NCI-H524 treated with DMSO at 0.1 percent for 48 hours (cell line): Measurements from ENCODE around the gene PGS1.

Experiments used
- DNase-seq: peaks from one replicate; lab custom pipeline; 2025; lab: John Stamatoyannopoulos, UW

Gene PGS1

DNA sequence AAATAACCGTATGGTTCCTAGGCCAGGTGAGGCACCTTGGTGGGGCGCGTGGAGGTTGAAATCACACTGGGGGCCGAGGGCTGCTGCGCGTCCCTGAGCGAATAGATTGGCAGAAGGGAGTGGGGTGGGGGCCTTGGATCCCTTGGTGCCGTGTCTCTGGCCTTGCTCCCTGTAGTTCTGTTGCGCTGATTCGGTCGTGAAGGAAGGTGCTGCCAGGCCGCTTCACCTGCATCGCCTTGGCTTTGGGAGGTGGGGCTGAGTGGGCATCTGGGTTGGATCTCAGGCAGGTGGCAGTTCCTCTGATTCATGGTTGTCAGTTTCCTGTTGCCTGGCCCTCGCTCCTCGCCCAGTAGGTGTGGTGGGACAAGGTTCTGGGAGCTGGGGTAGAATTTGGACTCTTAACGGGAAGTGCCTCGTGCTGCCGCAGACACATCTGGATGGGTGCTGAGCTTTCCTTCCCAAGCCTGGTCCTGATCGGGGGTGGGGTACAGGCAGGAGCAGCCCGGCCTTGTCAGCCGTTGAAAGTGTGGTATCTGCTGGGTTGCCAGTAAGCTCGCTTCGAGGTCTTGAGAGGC, 30.1 kb downstream of the PGS1 start:
- DNase-seq = no peak

DNA sequence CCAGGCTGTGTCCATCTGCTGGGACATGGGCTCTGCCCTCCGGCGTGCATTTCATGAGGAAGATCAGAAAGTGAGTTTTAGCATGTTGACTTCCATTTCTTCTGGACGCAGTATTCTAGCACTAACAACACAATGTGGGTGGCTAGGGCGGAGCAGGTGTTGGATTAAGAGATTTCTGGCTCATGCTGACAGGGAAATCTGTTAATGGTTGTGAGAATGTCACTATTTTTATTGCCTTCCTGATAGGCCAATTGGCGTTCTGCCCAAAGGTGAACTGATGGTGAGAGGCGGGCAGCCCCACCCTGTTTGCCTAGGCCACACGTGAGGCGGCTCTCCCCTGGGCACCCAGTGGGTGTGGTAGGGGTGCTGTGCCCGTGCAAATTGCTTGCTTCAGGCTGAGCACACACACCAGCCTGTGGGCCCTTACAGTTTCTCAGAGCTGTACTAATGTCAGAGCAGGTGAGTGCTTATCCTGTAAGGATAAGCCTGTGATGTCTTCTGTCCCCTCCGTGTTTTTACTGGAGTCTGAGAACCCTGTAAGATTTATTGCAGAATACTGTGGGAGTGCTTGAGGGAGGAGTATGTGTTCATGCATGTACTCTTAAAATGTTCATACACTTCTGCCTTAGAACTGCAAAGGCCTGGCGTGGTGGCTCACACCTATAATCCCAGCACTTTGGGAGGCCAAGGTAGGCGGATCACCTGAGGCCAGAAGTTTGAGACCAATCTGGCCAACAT, 30.9 kb downstream of the PGS1 start:
- DNase-seq = peak; percentile 76

DNA sequence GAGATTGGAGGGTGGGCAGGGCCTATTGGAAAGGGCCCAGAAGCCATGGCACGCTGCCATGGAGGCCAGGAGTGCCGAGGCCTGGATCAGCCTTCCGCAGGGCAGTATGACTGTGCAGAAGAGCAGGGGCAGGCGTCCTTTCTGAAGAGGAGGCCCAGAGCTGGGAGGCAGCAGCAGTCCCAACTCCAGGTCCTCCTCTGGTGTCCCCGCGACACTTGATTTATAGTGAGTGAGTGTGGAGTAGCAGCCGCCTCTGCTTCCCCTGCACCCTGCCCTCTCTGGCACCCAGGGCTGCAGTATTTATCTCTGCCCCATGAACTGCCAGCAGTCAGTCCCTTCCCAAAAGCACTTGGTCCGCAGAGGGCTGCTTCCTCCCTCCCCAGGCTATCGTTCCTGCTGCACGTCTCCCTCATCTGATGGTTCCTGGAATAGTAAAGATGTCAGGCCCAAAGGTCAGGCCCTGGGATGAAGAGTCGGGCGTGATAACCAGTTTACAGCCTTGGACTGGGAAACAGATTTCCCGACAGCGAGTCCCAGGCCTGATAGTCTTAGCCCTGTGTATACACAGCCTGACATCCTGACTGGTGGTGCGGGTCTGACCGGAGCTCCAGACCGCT, 32.9 kb downstream of the PGS1 start:
- DNase-seq = no peak

DNA sequence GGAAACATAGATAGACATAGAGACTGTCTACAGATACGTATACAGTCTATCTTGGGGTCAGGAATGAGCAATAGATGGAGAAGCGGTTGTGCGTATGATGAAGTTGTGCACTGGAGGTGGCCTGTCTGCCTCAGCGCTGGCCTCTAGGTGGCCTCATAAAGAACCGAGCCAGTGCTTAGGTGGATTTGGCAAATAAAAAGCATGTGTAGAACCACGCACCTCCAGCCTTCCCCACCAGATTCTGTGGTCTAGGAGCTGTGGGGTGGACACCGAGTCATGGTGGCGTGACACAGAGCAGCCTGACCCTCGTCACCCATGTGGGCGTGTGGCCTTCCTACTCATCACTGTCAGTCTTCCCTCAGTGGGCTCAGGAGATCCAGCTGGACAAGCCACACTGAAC, 34.0 kb downstream of the PGS1 start:
- no peak for DNase-seq

DNA sequence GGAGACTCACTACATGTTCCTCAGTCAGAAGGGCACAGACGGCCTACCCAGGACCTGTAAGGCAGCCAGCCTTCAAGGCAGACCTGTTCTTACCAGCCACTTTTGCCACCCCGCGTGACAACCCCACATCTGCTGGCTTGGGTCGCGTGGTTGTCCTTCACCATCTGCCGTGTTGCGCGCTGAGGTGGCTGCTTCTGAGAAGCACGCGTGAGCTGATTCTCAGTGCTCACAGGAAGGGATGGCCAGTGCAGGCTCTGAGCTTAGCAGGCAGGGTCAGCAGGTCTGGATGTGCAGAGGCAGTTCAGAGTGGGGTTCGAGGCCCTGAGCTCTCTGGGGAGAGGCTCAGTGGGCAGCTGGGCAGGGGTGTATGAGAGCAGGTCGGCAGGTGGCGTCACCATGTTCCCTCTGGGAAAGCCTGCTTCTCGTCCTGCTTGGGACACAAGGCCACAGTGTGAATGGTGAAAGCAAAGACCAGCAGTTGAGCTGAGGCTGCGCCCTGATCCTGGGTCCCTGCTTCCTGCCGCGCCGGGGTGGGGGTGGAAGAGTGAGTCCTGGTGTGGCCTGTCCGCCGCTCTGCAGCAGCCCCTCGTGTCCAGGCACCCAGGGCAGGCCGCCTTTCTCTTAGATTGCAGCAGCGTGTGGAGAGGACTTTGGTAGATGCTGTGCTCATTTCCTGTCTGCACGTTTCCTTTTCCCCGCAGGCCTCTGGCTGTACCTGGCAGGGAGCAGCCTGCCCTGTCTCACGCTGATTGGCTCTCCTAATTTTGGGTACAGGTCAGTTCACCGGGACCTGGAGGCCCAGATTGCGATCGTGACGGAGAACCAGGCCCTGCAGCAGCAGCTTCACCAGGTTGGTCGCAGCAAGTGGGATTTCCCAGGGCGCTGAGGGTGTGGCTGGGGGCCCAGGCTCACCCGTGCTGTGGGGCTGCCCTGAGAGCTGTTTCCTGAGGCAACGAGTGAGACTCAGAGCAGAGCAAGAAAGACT, 36.0 kb downstream of the PGS1 start:
- peak; percentile 65 for DNase-seq

- no peak for DNase-seq
Observed at GRCh38 chr17:78415821-78416711, 37.6 kb downstream of the PGS1 start.

DNA sequence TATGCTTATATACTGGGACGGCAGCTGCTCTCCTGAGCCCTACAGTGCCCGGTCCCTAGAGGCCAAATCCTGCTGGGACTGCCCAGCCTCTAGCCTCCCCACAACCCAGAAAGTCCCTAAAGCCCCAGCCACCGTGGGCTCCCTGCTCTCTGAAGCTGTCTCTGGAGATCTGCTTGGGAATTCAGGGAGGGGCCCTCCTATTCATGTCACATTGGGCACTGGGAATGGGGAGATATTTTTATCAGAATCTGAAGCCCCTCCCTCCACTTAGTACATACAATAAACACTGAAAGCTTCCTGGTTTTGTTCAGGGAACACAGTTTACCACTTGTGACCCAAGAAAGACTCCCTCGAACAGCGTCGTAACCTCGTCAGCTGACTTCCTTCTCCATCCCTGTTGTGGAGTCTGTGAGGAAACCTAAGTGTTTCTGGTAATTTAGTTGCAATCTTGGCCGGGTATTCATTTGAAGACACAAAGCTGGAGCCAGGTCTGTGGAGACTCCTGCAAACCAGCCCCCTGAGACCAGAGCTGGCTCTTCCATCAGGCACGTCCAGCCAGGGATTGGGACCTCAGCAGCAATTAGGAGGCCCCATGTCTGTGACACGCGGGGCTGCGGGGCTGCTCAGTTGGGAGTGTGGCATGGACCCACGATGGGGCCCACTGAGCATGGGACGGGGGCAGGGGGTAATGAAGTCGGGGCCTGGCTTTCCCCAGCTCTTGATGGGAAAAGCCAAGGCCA, 38.5 kb downstream of the PGS1 start:
- DNase-seq = no peak

DNA sequence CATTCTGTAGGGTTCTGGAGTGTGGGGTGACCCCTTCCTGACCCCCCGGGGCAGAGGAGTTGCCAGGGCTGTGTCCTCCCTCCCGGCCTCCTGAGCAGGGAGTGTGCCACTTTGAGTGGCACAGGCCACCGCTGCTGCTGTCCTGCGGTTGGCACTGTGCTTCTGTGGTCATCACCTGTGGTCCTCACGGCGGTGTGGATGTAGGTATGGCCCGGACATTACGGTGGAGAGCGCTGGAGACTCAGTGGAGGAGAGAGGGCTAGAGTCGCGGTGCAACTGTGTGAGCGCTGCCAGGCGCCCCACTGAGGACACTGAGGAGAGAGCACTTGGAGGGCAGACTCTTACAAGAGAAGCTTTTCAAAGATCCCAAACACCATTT, 39.1 kb downstream of the PGS1 start:
- DNase-seq = no peak

DNA sequence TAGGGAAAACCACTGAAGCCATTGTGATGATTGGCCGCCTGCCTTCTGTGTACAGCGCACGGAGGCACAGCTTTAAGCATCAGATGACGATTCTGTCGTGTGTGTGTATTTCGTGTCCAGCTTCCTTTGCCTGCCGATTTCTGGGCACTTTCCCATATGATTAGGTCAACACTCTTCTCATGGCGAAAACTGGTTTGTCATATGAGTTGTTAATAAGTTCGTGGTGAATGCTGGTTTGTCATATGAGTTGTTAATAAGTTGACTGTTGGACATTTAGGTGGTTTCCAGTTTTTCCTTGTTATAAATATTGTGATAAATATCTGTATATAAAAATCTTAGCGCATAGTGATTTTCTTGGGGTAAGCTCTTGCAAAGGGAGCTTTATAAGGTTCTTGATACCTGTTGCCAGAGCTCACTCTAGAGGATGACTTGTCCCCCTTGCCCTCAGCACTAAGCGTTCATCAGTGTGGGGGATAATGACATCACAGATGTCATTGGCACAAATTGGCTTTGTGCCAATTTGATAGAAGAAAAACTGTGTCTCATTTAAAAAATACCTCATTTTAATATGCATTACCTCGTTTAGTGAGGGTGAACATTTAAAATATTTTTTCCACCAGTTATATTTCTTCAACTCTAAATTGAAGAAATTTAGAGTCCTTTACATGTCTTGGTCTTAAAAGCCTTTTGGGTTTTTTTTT, 40.0 kb downstream of the PGS1 start:
- DNase-seq = peak; percentile 38

- DNase-seq = no peak
Observed at GRCh38 chr17:78419970-78420815, 41.7 kb downstream of the PGS1 start.

DNA sequence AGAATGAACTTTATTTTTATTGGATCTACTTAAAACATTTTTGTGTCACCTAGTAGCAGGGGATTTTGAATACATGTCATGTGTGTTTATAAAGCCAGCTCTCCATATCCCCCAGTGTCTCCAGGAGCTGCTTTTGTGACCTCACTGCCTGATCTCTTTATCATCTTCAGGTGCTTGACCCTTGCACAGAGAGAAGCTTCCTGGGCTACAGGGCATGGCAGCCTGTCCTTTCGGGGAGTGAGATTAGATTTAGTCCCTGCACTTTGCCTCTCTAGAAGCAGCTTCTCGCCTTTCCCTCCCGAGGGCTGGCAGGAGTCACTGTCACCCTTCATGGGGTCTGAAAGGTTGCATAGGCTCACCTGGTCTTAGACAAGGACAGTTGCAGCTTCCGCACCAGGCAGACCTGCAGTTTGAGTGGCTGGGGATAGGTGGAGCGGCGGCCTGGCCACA, 42.7 kb downstream of the PGS1 start:
- DNase-seq = no peak

GRCh38 chr17:78421534-78422266, 43.3 kb downstream of the PGS1 start:
- DNase-seq = peak; percentile 11

DNA sequence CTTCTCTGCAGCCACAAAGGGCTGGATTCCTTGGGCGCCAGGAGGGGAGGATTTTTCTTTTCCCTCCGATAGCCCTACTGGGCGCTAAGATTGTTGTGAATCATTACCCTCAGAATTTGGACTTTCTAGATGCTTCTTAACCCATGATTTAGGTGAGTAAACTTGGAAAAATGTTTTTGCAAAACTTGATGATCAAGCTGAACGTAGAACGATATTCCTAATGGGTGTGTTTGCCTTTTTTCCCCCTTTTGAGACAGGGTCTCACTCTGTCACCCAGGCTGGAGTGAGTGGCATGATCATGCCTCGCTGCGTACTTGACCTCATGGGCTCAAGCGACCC, 43.8 kb downstream of the PGS1 start:
- DNase-seq = no peak

- no peak for DNase-seq
Observed at GRCh38 chr17:78422872-78423588, 44.6 kb downstream of the PGS1 start.

GRCh38 chr17:78423961-78424675, 45.7 kb downstream of the PGS1 start:
- no peak for DNase-seq

DNA sequence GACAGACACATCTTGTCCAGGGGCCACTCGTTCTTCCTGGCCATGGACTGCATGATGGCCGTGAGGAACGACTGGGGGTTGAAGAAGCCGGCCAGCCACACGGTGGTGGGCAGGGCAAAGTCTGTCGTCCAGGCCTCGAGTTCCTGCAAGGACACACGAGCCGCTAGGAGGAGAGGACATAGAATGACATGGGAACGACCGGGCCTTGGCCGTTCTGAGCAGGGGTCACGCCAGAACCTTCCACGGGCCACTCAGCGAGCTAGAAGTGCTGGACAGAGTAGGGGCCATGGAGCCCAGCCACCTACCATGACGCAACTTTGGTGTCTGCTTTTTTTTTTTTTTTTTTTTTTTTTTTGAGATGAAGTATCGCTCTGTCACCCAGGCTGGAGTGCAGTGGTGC, 47.0 kb downstream of the PGS1 start:
- no peak for DNase-seq

DNA sequence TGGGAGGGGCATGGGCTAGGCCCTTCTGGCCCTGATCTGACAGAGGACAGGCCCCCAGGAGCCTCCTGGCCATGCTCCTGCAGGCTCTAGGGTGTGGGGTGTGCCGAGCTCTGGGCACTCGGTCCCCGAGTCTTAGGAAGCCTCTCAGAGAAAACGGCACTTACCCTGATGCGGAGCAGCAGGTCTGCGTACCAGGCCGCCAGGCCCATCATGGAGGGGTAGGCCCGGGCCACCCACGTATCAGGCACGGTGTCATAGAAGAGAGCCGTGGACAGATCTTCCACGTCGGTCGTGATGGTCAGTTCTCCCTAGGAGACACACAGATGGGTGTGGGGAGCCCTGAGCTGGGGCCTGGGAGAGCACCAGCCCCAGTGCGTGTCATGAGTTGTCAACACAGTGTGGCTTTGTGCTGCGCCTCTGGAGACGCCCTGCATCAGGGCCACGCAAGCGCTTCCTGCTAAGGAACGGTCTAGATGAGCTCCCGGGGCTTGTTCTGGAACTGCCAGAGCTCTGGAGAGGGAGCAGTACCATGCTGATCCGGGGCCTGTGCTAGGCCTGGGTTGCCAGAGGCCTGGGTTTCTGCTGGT, 47.9 kb downstream of the PGS1 start:
- no peak for DNase-seq
